Activated T-cell treated with anti-CD3 and anti-CD28 coated beads, Interleukin-2, amount 50 U/mL, for 48 hours (primary cell): Measurements from ENCODE around the gene PCDHA4.

ENCODE experiments used
- DNase-seq, 2 experiments: peaks; one replicate each; pipeline ENCODE4 v3.0.0-alpha.2; 2020

Gene PCDHA4

DNA sequence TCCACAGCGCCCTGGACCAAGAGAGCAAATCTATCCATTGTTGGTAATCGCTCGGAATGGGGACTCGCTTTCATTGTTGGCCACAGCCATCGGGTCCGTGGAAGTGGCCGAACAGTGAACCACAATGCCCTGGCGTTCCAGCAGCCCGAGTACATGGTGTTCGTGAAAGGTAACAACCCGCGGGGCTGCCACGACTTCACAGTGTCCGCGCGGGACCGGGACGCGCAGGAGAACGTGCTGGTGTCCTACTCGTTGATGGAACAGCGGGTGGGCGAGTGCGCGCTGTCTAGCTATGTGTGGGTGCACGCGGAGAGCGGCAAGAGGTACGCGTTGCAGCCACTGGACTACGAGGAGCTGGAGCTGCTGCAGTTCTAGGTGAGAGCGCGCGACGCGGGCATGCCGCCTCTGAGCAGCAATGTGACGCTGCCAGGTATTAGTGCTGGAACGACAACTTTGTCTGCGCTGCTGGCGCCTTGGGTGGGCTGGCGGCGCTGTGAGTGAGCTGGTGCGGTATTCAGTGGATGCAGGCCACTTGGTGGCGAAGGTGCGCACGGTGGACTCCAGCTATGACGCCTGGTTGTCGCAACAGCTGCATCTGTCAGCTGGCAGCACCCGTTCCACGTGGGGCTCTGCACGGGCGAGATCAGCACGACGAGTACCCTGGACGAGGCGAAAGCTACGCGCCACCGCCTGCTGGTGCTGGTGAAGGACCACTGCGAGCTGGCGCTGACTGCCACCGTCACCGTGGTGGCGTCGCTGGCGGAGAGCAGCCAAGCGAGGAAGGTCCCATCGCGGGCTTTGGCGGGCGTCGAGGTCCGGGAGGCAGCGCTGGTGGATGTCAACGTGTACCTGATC lies 55.8 kb downstream of the PCDHA4 start:
- DNase-seq = no peak
